Smooth muscle cell (in vitro differentiated cells): ENCODE results near the gene TRIM46. TPM values are rescaled to one million over a fixed set of nuclear protein-coding genes. Genes with fewer than 3 reads are reported as not detected.
"Not testable (repeated sequence)": the region's sequence is repeated elsewhere in the genome, so short reads cannot be mapped to it uniquely, and the experiment has no call there.

Source experiments
- DNase-seq: peaks from one replicate; lab custom pipeline; 2025; ENCODE audit not compliant: unreplicated experiment; lab: John Stamatoyannopoulos, UW
- H2AFZ ChIP-seq: fragments of 200-600 bp; sonication (generic); 2 replicates; pipeline ENCODE4 v1.6.0; 2016; ENCODE audit warnings: antibody characterized with exemption, low read depth, mild to moderate bottlenecking
- H3F3A ChIP-seq: fragments of 200-600 bp; sonication (generic); 2 replicates; pipeline ENCODE4 v1.6.0; 2017; ENCODE audit warnings: antibody characterized with exemption, low read depth
- H3K27ac ChIP-seq: fragments of 200-600 bp; sonication (generic); 2 replicates; pipeline ENCODE4 v1.5.1; 2016; ENCODE audit warnings: low read depth, mild to moderate bottlenecking
- H3K27me3 ChIP-seq: fragments of 200-600 bp; sonication (generic); 2 replicates; pipeline ENCODE4 v1.6.1; 2016; ENCODE audit warnings: low read depth, mild to moderate bottlenecking
- H3K36me3 ChIP-seq: fragments of 200-600 bp; sonication (generic); 2 replicates; pipeline ENCODE4 v1.5.1; 2016; ENCODE audit warnings: low read depth
- H3K4me1 ChIP-seq: fragments of 200-600 bp; sonication (generic); 2 replicates; pipeline ENCODE4 v1.5.1; 2016; ENCODE audit warnings: low read depth
- H3K4me2 ChIP-seq: fragments of 200-600 bp; sonication (generic); 2 replicates; pipeline ENCODE4 v1.6.0; 2016; ENCODE audit warnings: mild to moderate bottlenecking
- H3K4me3 ChIP-seq: fragments of 200-600 bp; sonication (generic); 2 replicates; pipeline ENCODE4 v1.5.1; 2016; ENCODE audit warnings: mild to moderate bottlenecking
- H3K79me2 ChIP-seq: fragments of 200-600 bp; sonication (generic); 2 replicates; pipeline ENCODE4 v1.6.0; 2016; ENCODE audit warnings: low read depth, mild to moderate bottlenecking
- H3K9ac ChIP-seq: fragments of 200-600 bp; sonication (generic); 2 replicates; pipeline ENCODE4 v1.6.0; 2016; ENCODE audit warnings: low read depth
- H3K9me3 ChIP-seq: fragments of 200-600 bp; sonication (generic); replicated peaks from 2 replicates; pipeline ENCODE4 v1.5.1; 2016; ENCODE audit warnings: low read depth
- H4K20me1 ChIP-seq: fragments of 200-600 bp; sonication (generic); 2 replicates; pipeline ENCODE4 v1.6.0; 2016; ENCODE audit warnings: low read depth
- CTCF ChIP-seq: fragments of 200-600 bp; sonication (generic); IDR thresholded peaks from 2 replicates; pipeline ENCODE4 v1.5.1; 2017; ENCODE audit warnings: borderline replicate concordance, mild to moderate bottlenecking, antibody characterized with exemption; ENCODE audit not compliant: insufficient read depth, poor library complexity, severe bottlenecking
- WGBS: methylation state at CpG from one replicate; pipeline ENCODE4 v1.1.7; 2016; ENCODE audit warnings: low lambda C conversion rate; 5-methylcytosine and 5-hydroxymethylcytosine counted together
- polyA plus RNA-seq: library from polyadenylated mRNA; unstranded; fragments of >200 nt; fragmentation: Nextera tagmentation; extraction: Ambion mirVana; gene quantifications from 2 replicates; pipeline ENCODE4 v1.2.1, GENCODE V29; 2016
- total RNA-seq: library from RNA; depleted of rRNA; stranded (reverse); fragments of >200 nt; gene quantifications from 2 replicates; pipeline ENCODE4 v1.2.3, GENCODE V29; 2014

TRIM46 gene
- total and polyA plus RNA-seq, 2 experiments from 2014 or later, result 3.6 to 3.8 TPM

GRCh38 chr1:155208541-155209311, 35.1 kb downstream of the TRIM46 start, which contains the start of gene MTX1:
Gene MTX1 (plus strand): TSS chr1:155208695. CDS start chr1:155208805, 110 bp downstream.
- H3K9ac ChIP-seq, result peak within 1 kb of the TSS; percentile 100
- peaks cover 4% of the 10 kb centered on the region for H3F3A ChIP-seq
- WGBS, result 2% methylated on average over 45 of the region's 64 CpGs
- H3K4me2 ChIP-seq, result peak within 1 kb of the TSS; percentile 96
- no peak for TF ChIP-seq CTCF
- no peaks in the 10 kb centered on the region for H3K27me3 ChIP-seq
- no peaks in the 10 kb centered on the region for H4K20me1 ChIP-seq
- no peaks in the 10 kb centered on the region for H3K9me3 ChIP-seq
- H3K27ac ChIP-seq, result peak within 1 kb of the TSS; percentile 100
- peak within 1 kb of the TSS; percentile 81 for H3K4me3 ChIP-seq
- H3K4me1 ChIP-seq, result peaks cover 10% of the 10 kb centered on the region
- H3K36me3 ChIP-seq, result no peaks in the 10 kb centered on the region
- peak within 1 kb of the TSS; percentile 73 for H2AFZ ChIP-seq
- peak; percentile 87 for DNase-seq
- peaks cover 12% of the 10 kb centered on the region for H3K79me2 ChIP-seq

- Histone ChIP-seq H3K9me3 (no peaks in the 10 kb centered on the region), H2AFZ (peak overlapping the region; percentile 73), H3K9ac (peak overlapping the region; percentile 100), H3K27me3 (no peaks in the 10 kb centered on the region), H3K4me3 (peak overlapping the region; percentile 81), H3F3A (peaks cover 4% of the 10 kb centered on the region), H3K4me1 (peaks cover 10% of the 10 kb centered on the region), H3K36me3 (no peaks in the 10 kb centered on the region), H3K79me2 (peaks cover 12% of the 10 kb centered on the region), H4K20me1 (no peaks in the 10 kb centered on the region), H3K4me2 (peak overlapping the region; percentile 96), H3K27ac (peak overlapping the region; percentile 100)
- no peak for TF ChIP-seq CTCF
- DNase-seq, result no peak
- 1% methylated on average over 13 of the region's 13 CpGs for WGBS
These were observed 35.7 kb downstream of the TRIM46 start for GRCh38 chr1:155209312-155209721.

- H3K4me2 ChIP-seq, result peak overlapping the region; percentile 96
- H3K27me3 ChIP-seq, result no peaks in the 10 kb centered on the region
- no peaks in the 10 kb centered on the region for H4K20me1 ChIP-seq
- TF ChIP-seq CTCF, result no peak
- H2AFZ ChIP-seq, result no peak overlapping the region
- WGBS, result 87% methylated on average over 4 of the region's 4 CpGs
- peaks cover 4% of the 10 kb centered on the region for H3F3A ChIP-seq
- peaks cover 10% of the 10 kb centered on the region for H3K4me1 ChIP-seq
- H3K9ac ChIP-seq, result no peak overlapping the region
- no peak overlapping the region for H3K27ac ChIP-seq
- H3K9me3 ChIP-seq, result no peaks in the 10 kb centered on the region
- no peak overlapping the region for H3K4me3 ChIP-seq
- H3K36me3 ChIP-seq, result no peaks in the 10 kb centered on the region
- no peak for DNase-seq
- peaks cover 12% of the 10 kb centered on the region for H3K79me2 ChIP-seq
These were observed 36.9 kb downstream of the TRIM46 start for GRCh38 chr1:155210314-155211104.

GRCh38 chr1:155211381-155212050, 37.9 kb downstream of the TRIM46 start:
- not testable (repeated sequence) for H3K4me2 ChIP-seq, H3K27ac ChIP-seq, DNase-seq, H3K9me3 ChIP-seq, H4K20me1 ChIP-seq, H3K27me3 ChIP-seq, H2AFZ ChIP-seq, H3K36me3 ChIP-seq, H3K4me3 ChIP-seq, H3K9ac ChIP-seq, H3F3A ChIP-seq
- WGBS, result 98% methylated on average over 13 of the region's 13 CpGs
- peaks cover 10% of the 10 kb centered on the region for H3K4me1 ChIP-seq
- H3K79me2 ChIP-seq, result peaks cover 12% of the 10 kb centered on the region

GRCh38 chr1:155212051-155212440, 38.4 kb downstream of the TRIM46 start:
- peaks cover 12% of the 10 kb centered on the region for H3K79me2 ChIP-seq
- not testable (repeated sequence) for H3K27ac ChIP-seq, H3K9ac ChIP-seq, H3F3A ChIP-seq, H3K36me3 ChIP-seq, H3K9me3 ChIP-seq, H3K27me3 ChIP-seq, H3K4me2 ChIP-seq, H2AFZ ChIP-seq, DNase-seq, H4K20me1 ChIP-seq, H3K4me3 ChIP-seq
- peaks cover 10% of the 10 kb centered on the region for H3K4me1 ChIP-seq
- WGBS, result 93% methylated on average over 7 of the region's 7 CpGs
